ENCODE data around the gene PRSS23. TPM values are rescaled to one million over a fixed set of nuclear protein-coding genes. Genes with fewer than 3 reads are reported as not detected.

PRSS23 gene
- total RNA-seq, 1 experiment from 2014 or later = 3.8 TPM

DNA sequence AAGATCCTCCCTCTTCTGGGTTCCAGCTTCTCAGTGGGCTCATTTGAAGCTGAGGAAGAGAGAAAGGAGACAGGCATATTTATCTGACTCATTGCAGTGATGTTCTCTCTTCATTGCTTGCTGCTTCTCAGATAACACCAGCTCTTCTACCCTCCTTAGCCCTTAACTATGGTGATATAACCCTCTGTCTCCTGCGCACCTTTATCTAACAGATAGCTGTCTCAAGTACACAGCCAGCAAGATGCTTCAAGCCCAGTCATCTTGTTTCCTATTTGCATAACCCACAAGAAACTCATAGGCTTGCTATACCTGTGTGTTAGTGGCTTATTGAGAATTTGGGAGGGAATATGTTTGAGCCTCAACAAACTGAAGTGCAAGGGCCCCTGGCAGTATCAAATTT lies 12.6 kb downstream of the PRSS23 start (continued):
- TF ChIP-seq, protein P1, sequence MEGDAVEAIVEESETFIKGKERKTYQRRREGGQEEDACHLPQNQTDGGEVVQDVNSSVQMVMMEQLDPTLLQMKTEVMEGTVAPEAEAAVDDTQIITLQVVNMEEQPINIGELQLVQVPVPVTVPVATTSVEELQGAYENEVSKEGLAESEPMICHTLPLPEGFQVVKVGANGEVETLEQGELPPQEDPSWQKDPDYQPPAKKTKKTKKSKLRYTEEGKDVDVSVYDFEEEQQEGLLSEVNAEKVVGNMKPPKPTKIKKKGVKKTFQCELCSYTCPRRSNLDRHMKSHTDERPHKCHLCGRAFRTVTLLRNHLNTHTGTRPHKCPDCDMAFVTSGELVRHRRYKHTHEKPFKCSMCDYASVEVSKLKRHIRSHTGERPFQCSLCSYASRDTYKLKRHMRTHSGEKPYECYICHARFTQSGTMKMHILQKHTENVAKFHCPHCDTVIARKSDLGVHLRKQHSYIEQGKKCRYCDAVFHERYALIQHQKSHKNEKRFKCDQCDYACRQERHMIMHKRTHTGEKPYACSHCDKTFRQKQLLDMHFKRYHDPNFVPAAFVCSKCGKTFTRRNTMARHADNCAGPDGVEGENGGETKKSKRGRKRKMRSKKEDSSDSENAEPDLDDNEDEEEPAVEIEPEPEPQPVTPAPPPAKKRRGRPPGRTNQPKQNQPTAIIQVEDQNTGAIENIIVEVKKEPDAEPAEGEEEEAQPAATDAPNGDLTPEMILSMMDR (IDR thresholded peaks at IDR 0.05 in 2 of 3, conservative IDR thresholded peaks at IDR 0.05 in 1 of 3; ENCODE audit: borderline replicate concordance in 1 of 3, insufficient read depth in 1 of 3, low read depth in 2 of 3, low read length in 2 of 3) = no peak
- TF ChIP-seq POLR2AphosphoS5 (IDR thresholded peaks at IDR 0.05; ENCODE audit: low read depth, low read length) (no peak), CEBPB (IDR thresholded peaks at IDR 0.05; ENCODE audit: low read depth) (no peak), EZH2 (IDR thresholded peaks at IDR 0.05) (no peak), ZFX (IDR thresholded peaks at IDR 0.05) (no peak), YY1 (IDR thresholded peaks at IDR 0.05; ENCODE audit: extremely low read depth, insufficient replicate concordance, low read depth, low read length) (no peak), FOSL1 (IDR thresholded peaks at IDR 0.05; ENCODE audit: low read depth) (no peak)
- TF ChIP-seq, protein P2, sequence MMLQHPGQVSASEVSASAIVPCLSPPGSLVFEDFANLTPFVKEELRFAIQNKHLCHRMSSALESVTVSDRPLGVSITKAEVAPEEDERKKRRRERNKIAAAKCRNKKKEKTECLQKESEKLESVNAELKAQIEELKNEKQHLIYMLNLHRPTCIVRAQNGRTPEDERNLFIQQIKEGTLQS (IDR thresholded peaks at IDR 0.05) = no peak

DNA sequence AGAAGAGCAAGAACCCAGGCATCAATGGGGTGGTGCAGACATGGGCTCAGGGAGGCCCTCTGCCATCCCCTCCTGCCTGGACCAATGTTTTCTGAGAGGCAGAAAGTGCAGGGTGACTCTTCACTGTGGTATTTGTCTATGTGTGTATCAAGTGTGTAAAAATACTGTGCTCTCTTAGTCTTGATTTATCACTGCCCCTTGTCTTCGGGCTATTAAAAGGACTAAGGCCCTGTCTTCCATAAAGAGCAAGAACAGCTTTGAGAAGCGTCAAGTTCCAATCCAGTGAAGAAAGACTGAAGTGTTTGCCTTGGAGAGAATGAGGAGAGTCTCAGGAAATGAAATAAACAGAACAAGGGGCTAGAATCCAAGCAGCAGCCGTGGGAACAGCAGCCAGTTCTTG lies 14.4 kb downstream of the PRSS23 start:
- no peak overlapping the region for H2AFZ ChIP-seq (ENCODE audit: low read depth, low read length, poor library complexity, severe bottlenecking)
- intact Hi-C loops (cut with micrococcal nuclease) = loop anchor here (5.0 kb wide), 1 partner anchor 957 kb away; the partner anchor contains the start of gene CCDC83
- no peak overlapping the region for H3K4me3 ChIP-seq (replicated peaks in 1 of 2; ENCODE audit: low read depth in 1 of 2, low read length in 2 of 2)
- H3K9me2 ChIP-seq (ENCODE audit: insufficient read depth) = no peaks in the 10 kb centered on the region
- ChIA-PET CTCF (no interaction called here), POLR2A (no interaction called here), RAD21 (ENCODE audit: low non-redundant PET in 1 of 2, low total read pairs in 2 of 2, uncharacterized antibody in 2 of 2, unreplicated experiment in 2 of 2) (no interaction called here)
- H3K36me3 ChIP-seq (ENCODE audit: control insufficient read depth in 1 of 2, insufficient read depth in 2 of 2, low read length in 2 of 2) = no peaks in the 10 kb centered on the region
- H3K79me2 ChIP-seq (ENCODE audit: insufficient read depth, low read length) = no peaks in the 10 kb centered on the region
- no peak for ATAC-seq
- H4K20me1 ChIP-seq (ENCODE audit: insufficient read depth) = no peaks in the 10 kb centered on the region
- no peaks in the 10 kb centered on the region; the same call in 1 of the 2 replicates for H3K27me3 ChIP-seq (ENCODE audit: insufficient read depth, low read length)
- no TSS peak for BruUV-seq (replicated peaks)
- no peak overlapping the region for H3K27ac ChIP-seq (ENCODE audit: low read depth, low read length)
- H3K9me3 ChIP-seq (ENCODE audit: control insufficient read depth in 1 of 2, insufficient read depth in 1 of 2, low read depth in 1 of 2, low read length in 2 of 2) = no peaks in the 10 kb centered on the region
- peaks cover 22 to 37% of the 10 kb centered on the region in 2 experiments for H3K4me1 ChIP-seq (ENCODE audit: control insufficient read depth in 1 of 2, insufficient read depth in 2 of 2, low read length in 2 of 2)
- no peak overlapping the region for H3K9ac ChIP-seq (ENCODE audit: low read length)
- no peak for DNase-seq (ENCODE audit: low read depth, low spot score)
- no peak overlapping the region for H3K4me2 ChIP-seq (ENCODE audit: low read length)
- TF ChIP-seq JUND (IDR thresholded peaks at IDR 0.05) (no peak), FOSL1 (IDR thresholded peaks at IDR 0.05; ENCODE audit: low read depth) (no peak), ZNF274 (IDR thresholded peaks at IDR 0.05; ENCODE audit: low read depth, low read length) (no peak), EZH2 (IDR thresholded peaks at IDR 0.05) (no peak), ELF1 (IDR thresholded peaks at IDR 0.05; ENCODE audit: borderline replicate concordance, low read depth) (no peak), TCF7L2 (IDR thresholded peaks at IDR 0.05; ENCODE audit: borderline replicate concordance, extremely low read depth, insufficient read depth, insufficient read length) (no peak), EGR1 (IDR thresholded peaks at IDR 0.05; ENCODE audit: low read depth) (no peak), POLR2A (IDR thresholded peaks at IDR 0.05; ENCODE audit: borderline replicate concordance, extremely low read depth, insufficient read depth, insufficient read length) (no peak), CEBPB (IDR thresholded peaks at IDR 0.05; ENCODE audit: low read depth) (no peak), POLR2AphosphoS5 (IDR thresholded peaks at IDR 0.05; ENCODE audit: low read depth, low read length) (no peak), EZH2phosphoT487 (IDR thresholded peaks at IDR 0.05; ENCODE audit: borderline replicate concordance) (no peak), YY1 (IDR thresholded peaks at IDR 0.05; ENCODE audit: extremely low read depth, insufficient replicate concordance, low read depth, low read length) (no peak), RAD21 (IDR thresholded peaks at IDR 0.05; ENCODE audit: low read depth) (no peak), ZFX (IDR thresholded peaks at IDR 0.05) (no peak), CBX3 (IDR thresholded peaks at IDR 0.05; ENCODE audit: low read depth) (no peak)
- TF ChIP-seq, protein P1 (IDR thresholded peaks at IDR 0.05 in 2 of 3, conservative IDR thresholded peaks at IDR 0.05 in 1 of 3; ENCODE audit: borderline replicate concordance in 1 of 3, insufficient read depth in 1 of 3, low read depth in 2 of 3, low read length in 2 of 3) = no peak
- TF ChIP-seq, protein P3, sequence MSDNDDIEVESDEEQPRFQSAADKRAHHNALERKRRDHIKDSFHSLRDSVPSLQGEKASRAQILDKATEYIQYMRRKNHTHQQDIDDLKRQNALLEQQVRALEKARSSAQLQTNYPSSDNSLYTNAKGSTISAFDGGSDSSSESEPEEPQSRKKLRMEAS (IDR thresholded peaks at IDR 0.05) = no peak
- TF ChIP-seq, protein P4, sequence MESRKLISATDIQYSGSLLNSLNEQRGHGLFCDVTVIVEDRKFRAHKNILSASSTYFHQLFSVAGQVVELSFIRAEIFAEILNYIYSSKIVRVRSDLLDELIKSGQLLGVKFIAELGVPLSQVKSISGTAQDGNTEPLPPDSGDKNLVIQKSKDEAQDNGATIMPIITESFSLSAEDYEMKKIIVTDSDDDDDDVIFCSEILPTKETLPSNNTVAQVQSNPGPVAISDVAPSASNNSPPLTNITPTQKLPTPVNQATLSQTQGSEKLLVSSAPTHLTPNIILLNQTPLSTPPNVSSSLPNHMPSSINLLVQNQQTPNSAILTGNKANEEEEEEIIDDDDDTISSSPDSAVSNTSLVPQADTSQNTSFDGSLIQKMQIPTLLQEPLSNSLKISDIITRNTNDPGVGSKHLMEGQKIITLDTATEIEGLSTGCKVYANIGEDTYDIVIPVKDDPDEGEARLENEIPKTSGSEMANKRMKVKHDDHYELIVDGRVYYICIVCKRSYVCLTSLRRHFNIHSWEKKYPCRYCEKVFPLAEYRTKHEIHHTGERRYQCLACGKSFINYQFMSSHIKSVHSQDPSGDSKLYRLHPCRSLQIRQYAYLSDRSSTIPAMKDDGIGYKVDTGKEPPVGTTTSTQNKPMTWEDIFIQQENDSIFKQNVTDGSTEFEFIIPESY (IDR thresholded peaks at IDR 0.05; ENCODE audit: extremely low read depth, insufficient replicate concordance, low read length) = no peak
